HEK293T (cell line): Measurements from ENCODE around the gene STXBP6.

Experiments used
- BHLHE40 ChIP-seq: fragments of 450-650 bp; IDR thresholded peaks from 2 replicates; pipeline ENCODE4 v1.6.1; 2016; ENCODE audit warnings: mild to moderate bottlenecking, moderate library complexity, borderline replicate concordance
- ELF4 ChIP-seq: fragments of 450-650 bp; IDR thresholded peaks from 2 replicates; pipeline ENCODE4 v1.6.1; 2017; ENCODE audit warnings: antibody characterized with exemption
- FOXA1 ChIP-seq: fragments of 450-650 bp; IDR thresholded peaks from 2 replicates; pipeline ENCODE4 v1.6.1; 2016; ENCODE audit warnings: mild to moderate bottlenecking
- FOXK2 ChIP-seq: fragments of 450-650 bp; IDR thresholded peaks from 2 replicates; pipeline ENCODE4 v1.6.1; 2016; ENCODE audit warnings: mild to moderate bottlenecking
- FOXM1 ChIP-seq: fragments of 450-650 bp; IDR thresholded peaks from 2 replicates; pipeline ENCODE4 v1.6.1; 2017; ENCODE audit warnings: mild to moderate bottlenecking, borderline replicate concordance
- HDGF ChIP-seq: fragments of 450-650 bp; IDR thresholded peaks from 2 replicates; pipeline ENCODE4 v1.6.1; 2017; ENCODE audit warnings: antibody characterized with exemption, borderline replicate concordance
- LEF1 ChIP-seq: fragments of 450-650 bp; IDR thresholded peaks from 2 replicates; pipeline ENCODE4 v1.6.1; 2017; ENCODE audit warnings: mild to moderate bottlenecking, borderline replicate concordance
- NFRKB ChIP-seq: fragments of 450-650 bp; IDR thresholded peaks from 2 replicates; pipeline ENCODE4 v1.6.1; 2016; ENCODE audit warnings: mild to moderate bottlenecking, moderate library complexity
- SP1 ChIP-seq: fragments of 450-650 bp; IDR thresholded peaks from 2 replicates; pipeline ENCODE4 v1.6.1; 2017
- SUZ12 ChIP-seq: fragments of 450-650 bp; IDR thresholded peaks from 2 replicates; pipeline ENCODE4 v1.6.1; 2016; ENCODE audit warnings: mild to moderate bottlenecking
- TARDBP ChIP-seq: fragments of 450-650 bp; IDR thresholded peaks from 2 replicates; pipeline ENCODE4 v1.6.1; 2016
- TF ChIP-seq, protein P1 (sequence below): fragments of 450-650 bp; IDR thresholded peaks from 2 replicates; pipeline ENCODE4 v1.6.1; 2016

DNA sequence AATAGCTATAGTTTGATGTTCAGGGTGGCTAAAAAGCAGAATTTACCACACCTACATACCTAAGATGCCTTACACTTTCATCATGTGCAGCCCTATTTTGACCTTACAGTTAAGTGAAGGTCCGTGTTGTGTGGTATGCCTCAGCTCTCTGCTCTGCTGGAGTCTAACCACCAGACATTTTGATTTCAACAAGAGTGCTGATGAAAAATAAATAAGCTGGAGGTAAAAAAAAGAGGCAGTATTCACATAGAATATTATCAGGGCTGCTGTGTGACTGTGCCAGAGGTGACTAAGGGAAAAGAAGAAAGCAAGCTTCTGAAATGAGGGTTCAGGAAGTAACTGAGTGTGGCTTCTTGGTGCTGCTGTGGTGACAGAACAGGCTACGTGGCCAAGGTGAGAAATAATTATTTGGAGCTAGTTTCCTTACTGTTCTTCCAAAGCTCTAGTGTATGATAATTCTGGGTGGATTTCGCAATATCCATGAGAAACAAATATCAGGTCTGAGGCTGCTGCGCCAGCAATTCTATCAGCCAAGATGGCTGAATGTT lies 188.8 kb downstream of the STXBP6 start:
- TF ChIP-seq BHLHE40 (no peak), FOXM1 (no peak), ELF4 (no peak), SUZ12 (no peak), NFRKB (no peak), LEF1 (no peak), SP1 (no peak), HDGF (no peak), FOXK2 (no peak), TARDBP (no peak), FOXA1 (no peak)
- TF ChIP-seq, protein P1, sequence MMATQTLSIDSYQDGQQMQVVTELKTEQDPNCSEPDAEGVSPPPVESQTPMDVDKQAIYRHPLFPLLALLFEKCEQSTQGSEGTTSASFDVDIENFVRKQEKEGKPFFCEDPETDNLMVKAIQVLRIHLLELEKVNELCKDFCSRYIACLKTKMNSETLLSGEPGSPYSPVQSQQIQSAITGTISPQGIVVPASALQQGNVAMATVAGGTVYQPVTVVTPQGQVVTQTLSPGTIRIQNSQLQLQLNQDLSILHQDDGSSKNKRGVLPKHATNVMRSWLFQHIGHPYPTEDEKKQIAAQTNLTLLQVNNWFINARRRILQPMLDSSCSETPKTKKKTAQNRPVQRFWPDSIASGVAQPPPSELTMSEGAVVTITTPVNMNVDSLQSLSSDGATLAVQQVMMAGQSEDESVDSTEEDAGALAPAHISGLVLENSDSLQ = no peak
